Measurements from ENCODE around the gene MTMR12.

GRCh38 chr5:32304622-32305021, 8.1 kb downstream of the MTMR12 start:
- TF ChIP-seq EZH2 (IDR thresholded peaks at IDR 0.05; ENCODE audit: insufficient read depth, poor library complexity, severe bottlenecking) (no peak), EZH2phosphoT487 (IDR thresholded peaks at IDR 0.05; ENCODE audit: insufficient read depth, low read depth) (no peak)

All from GM23248 (cell line).